H1 (cell line): ENCODE data around the gene TOR4A. TPM values are rescaled to one million over a fixed set of nuclear protein-coding genes. Genes with fewer than 3 reads are reported as not detected.

Source experiments
- CTCF ChIA-PET: fragments of 300-600 bp; sonication (Branson Sonifier 250); formaldehyde crosslinking; loops from one replicate; lab custom pipeline; 2021; ENCODE audit not compliant: partially characterized antibody; lab: Charles Lee
- POLR2A ChIA-PET: fragments of 300-600 bp; sonication (Branson Sonifier 250); formaldehyde crosslinking; loops from one replicate; lab custom pipeline; 2021; ENCODE audit warnings: inconsistent platforms; ENCODE audit not compliant: partially characterized antibody; lab: Charles Lee
- DNase-seq, 2 experiments: peaks; one replicate each; pipeline versions ENCODE4 v3.0.0 to v3.0.0-alpha.2; 2010 to 2022; ENCODE audit warnings: low spot score in 2 of 2, low read depth in 1 of 2, mixed read lengths in 1 of 2
- FAIRE-seq: peaks from 2 replicates; lab custom pipeline; 2011; peaks lifted over from hg19 to GRCh38; lab: Jason Lieb, UNC
- H2AFZ ChIP-seq: 2 replicates; pipeline ENCODE4 v1.8.1; 2012; ENCODE audit warnings: low read length, inconsistent platforms
- H2AK5ac ChIP-seq: 2 replicates; pipeline ENCODE4 v1.6.1; 2013; ENCODE audit warnings: low read depth, low read length
- H2BK120ac ChIP-seq: replicated peaks from 2 replicates; pipeline ENCODE3; 2013; ENCODE audit warnings: low read depth, low read length, inconsistent platforms
- H2BK12ac ChIP-seq: 2 replicates; pipeline ENCODE4 v1.6.1; 2013; ENCODE audit warnings: low read depth, low read length
- H2BK15ac ChIP-seq: 2 replicates; pipeline ENCODE4 v1.6.1; 2013; ENCODE audit warnings: low read length
- H2BK20ac ChIP-seq: 2 replicates; pipeline ENCODE4 v1.6.1; 2013; ENCODE audit warnings: low read length
- H2BK5ac ChIP-seq: 2 replicates; pipeline ENCODE4 v1.6.1; 2013; ENCODE audit warnings: low read depth, low read length
- H3K14ac ChIP-seq: 2 replicates; pipeline ENCODE4 v1.6.1; 2013; ENCODE audit warnings: inconsistent platforms; ENCODE audit not compliant: insufficient read length
- H3K18ac ChIP-seq: 2 replicates; pipeline ENCODE4 v1.6.1; 2013; ENCODE audit warnings: low read length; ENCODE audit errors: extremely low read depth
- H3K23ac ChIP-seq: 2 replicates; pipeline ENCODE4 v1.6.1; 2013; ENCODE audit warnings: inconsistent platforms; ENCODE audit not compliant: insufficient read length
- H3K23me2 ChIP-seq: 2 replicates; pipeline ENCODE4 v1.6.1; 2013; ENCODE audit warnings: low read depth, low read length
- H3K27ac ChIP-seq: 2 replicates; pipeline ENCODE4 v1.6.1; 2011; ENCODE audit warnings: low read depth, low read length, inconsistent platforms
- H3K27me3 ChIP-seq, 4 experiments: replicated peaks in 1 of 4; 1 replicate in 1 of 4; 2 replicates in 3 of 4; pipeline versions ENCODE4 v1.6.1 to v1.8.1; 2011 to 2013; ENCODE audit warnings: low read length in 3 of 4, mild to moderate bottlenecking in 3 of 4, inconsistent platforms in 2 of 4, mixed read lengths in 2 of 4, moderate library complexity in 1 of 4; ENCODE audit not compliant: control insufficient read depth in 3 of 4, insufficient read depth in 3 of 4; ENCODE audit errors: extremely low read depth in 1 of 4
- H3K36me3 ChIP-seq, 4 experiments: 2 replicates each; pipeline versions ENCODE4 v1.6.1 to v1.8.1; 2011 to 2013; ENCODE audit warnings: mild to moderate bottlenecking in 4 of 4, low read length in 3 of 4, moderate library complexity in 2 of 4, control low read depth in 1 of 4, inconsistent platforms in 1 of 4; ENCODE audit not compliant: insufficient read depth in 4 of 4, control insufficient read depth in 2 of 4
- H3K4ac ChIP-seq: replicated peaks from 2 replicates; pipeline ENCODE3; 2013; ENCODE audit warnings: low read length, low read depth, mixed read lengths, inconsistent platforms; ENCODE audit not compliant: insufficient read length
- H3K4me1 ChIP-seq, 4 experiments: replicated peaks in 1 of 4; 1 replicate in 1 of 4; 2 replicates in 3 of 4; pipeline versions ENCODE4 v1.6.1 to v1.8.1; 2011 to 2013; ENCODE audit warnings: low read length in 3 of 4, inconsistent platforms in 2 of 4, mixed read lengths in 1 of 4; ENCODE audit not compliant: insufficient read depth in 4 of 4, control insufficient read depth in 3 of 4
- H3K4me2 ChIP-seq, 2 experiments: 2 replicates each; pipeline versions ENCODE4 v1.6.1 to v1.8.1; 2011 to 2013; ENCODE audit warnings: low read depth in 2 of 2, low read length in 2 of 2, control low read depth in 1 of 2, inconsistent platforms in 1 of 2, mild to moderate bottlenecking in 1 of 2; ENCODE audit not compliant: insufficient read depth in 1 of 2
- H3K4me3 ChIP-seq, 4 experiments: fragments of 200-600, 300-600 bp in 1 of 4; sonication (generic), shearing (Covaris generic), sonication (Bioruptor Twin) in 1 of 4; 2 replicates each; pipeline versions ENCODE4 v1.5.1 to v1.8.1; 2011 to 2016; ENCODE audit warnings: low read length in 4 of 4, low read depth in 3 of 4, control low read depth in 2 of 4, inconsistent platforms in 2 of 4, mild to moderate bottlenecking in 2 of 4, mixed read lengths in 1 of 4, moderate library complexity in 1 of 4; ENCODE audit not compliant: insufficient read depth in 2 of 4; ENCODE audit errors: extremely low read depth in 1 of 4
- H3K56ac ChIP-seq: replicated peaks from 2 replicates; pipeline ENCODE3; 2013; ENCODE audit warnings: low read depth, mild to moderate bottlenecking, mixed read lengths, low read length, inconsistent platforms; ENCODE audit not compliant: insufficient read length
- H3K79me1 ChIP-seq: 2 replicates; pipeline ENCODE4 v1.6.1; 2013; ENCODE audit warnings: low read depth, low read length, control low read depth
- H3K79me2 ChIP-seq, 2 experiments: 2 replicates each; pipeline versions ENCODE4 v1.6.1 to v1.8.1; 2012 to 2013; ENCODE audit warnings: low read length in 2 of 2, mild to moderate bottlenecking in 2 of 2, inconsistent platforms in 1 of 2; ENCODE audit not compliant: insufficient read depth in 2 of 2, control insufficient read depth in 1 of 2
- H3K9ac ChIP-seq, 4 experiments: replicated peaks in 1 of 4; 1 replicate in 1 of 4; 2 replicates in 3 of 4; pipeline versions ENCODE4 v1.6.1 to v1.8.1; 2011 to 2013; ENCODE audit warnings: low read depth in 3 of 4, low read length in 3 of 4, control low read depth in 2 of 4, mild to moderate bottlenecking in 2 of 4, moderate library complexity in 2 of 4, inconsistent platforms in 1 of 4; ENCODE audit errors: extremely low read depth in 1 of 4
- H3K9me3 ChIP-seq, 2 experiments: 2 replicates each; pipeline versions ENCODE4 v1.6.1 to v1.8.1; 2012 to 2013; ENCODE audit warnings: mild to moderate bottlenecking in 2 of 2, moderate library complexity in 2 of 2, control low read depth in 1 of 2, inconsistent platforms in 1 of 2, low read depth in 1 of 2, low read length in 1 of 2, mixed read lengths in 1 of 2; ENCODE audit not compliant: insufficient read depth in 2 of 2
- H4K20me1 ChIP-seq, 2 experiments: replicated peaks in 1 of 2; 2 replicates each; pipeline versions ENCODE3 to v1.8.1; 2011 to 2013; ENCODE audit warnings: inconsistent platforms in 2 of 2, low read length in 2 of 2, mild to moderate bottlenecking in 1 of 2; ENCODE audit not compliant: insufficient read depth in 2 of 2, control insufficient read depth in 1 of 2
- H4K5ac ChIP-seq: 2 replicates; pipeline ENCODE4 v1.6.1; 2013; ENCODE audit warnings: low read length, low read depth, mixed read lengths, inconsistent platforms; ENCODE audit not compliant: insufficient read length
- H4K8ac ChIP-seq: 2 replicates; pipeline ENCODE4 v1.8.0; 2013; ENCODE audit warnings: mild to moderate bottlenecking, moderate library complexity, low read length, inconsistent platforms; ENCODE audit not compliant: insufficient read depth; ENCODE audit errors: extremely low read depth
- H4K91ac ChIP-seq: replicated peaks from 2 replicates; pipeline ENCODE3; 2013; ENCODE audit warnings: low read length, mixed read lengths, inconsistent platforms; ENCODE audit not compliant: insufficient read length
- CBX5 ChIP-seq: fragments of 300-800, 300-1000 bp; sonication (generic); IDR thresholded peaks from 2 replicates; pipeline ENCODE4 v1.7.1; 2016; ENCODE audit warnings: antibody characterized with exemption, low read length, low read depth
- E2F6 ChIP-seq: IDR thresholded peaks from 2 replicates; pipeline ENCODE4 v1.6.1; 2012; ENCODE audit warnings: inconsistent platforms
- NANOG ChIP-seq: IDR thresholded peaks from 2 replicates; pipeline ENCODE4 v1.6.1; 2011; ENCODE audit warnings: low read length, low read depth, mild to moderate bottlenecking, inconsistent platforms; ENCODE audit not compliant: insufficient read depth, poor library complexity, severe bottlenecking
- WGBS, 2 experiments: shearing (Covaris generic) in 1 of 2; methylation state at CpG; one replicate each; pipeline versions ENCODE4 v1.1.6 to v1.1.7; 2013 to 2015; ENCODE audit warnings: low lambda C conversion rate in 2 of 2, mixed read lengths in 2 of 2, inconsistent platforms in 1 of 2, low coverage in 1 of 2, missing lambda C conversion rate in 1 of 2; ENCODE audit not compliant: insufficient replicate concordance in 2 of 2, insufficient coverage in 1 of 2, insufficient read length in 1 of 2; ENCODE audit errors: extremely low coverage in 1 of 2, missing lambda C conversion rate in 1 of 2; 5-methylcytosine and 5-hydroxymethylcytosine counted together
- polyA plus RNA-seq, 7 experiments: library from polyadenylated mRNA; depleted of rRNA in 3 of 7; stranded (reverse) in 5 of 7; unstranded in 2 of 7; fragments of >200 nt in 5 of 7; fragments of 200-250 nt in 2 of 7; gene quantifications; 1 replicate in 5 of 7; 2 replicates in 1 of 7; 4 replicates in 1 of 7; pipeline versions ENCODE4 v1.2.1 to v1.2.3, GENCODE V29; 2011 to 2013; ENCODE audit warnings: missing spikeins in 2 of 7, mixed read lengths in 2 of 7
- total RNA-seq: library from RNA; stranded (reverse); fragmentation: NEBNext Ultra II Directional; extraction: Animal tissue kit (Norgen Biotek cat#: 25700); gene quantifications from 2 replicates; pipeline ENCODE4 v1.2.1, GENCODE V29; 2021

Gene TOR4A
- total and polyA plus RNA-seq, 2 of the 8 experiments (the other 6 are each of a cell fraction or from before 2014, with no cell fraction given), result 8.4 to 9.3 TPM

DNA sequence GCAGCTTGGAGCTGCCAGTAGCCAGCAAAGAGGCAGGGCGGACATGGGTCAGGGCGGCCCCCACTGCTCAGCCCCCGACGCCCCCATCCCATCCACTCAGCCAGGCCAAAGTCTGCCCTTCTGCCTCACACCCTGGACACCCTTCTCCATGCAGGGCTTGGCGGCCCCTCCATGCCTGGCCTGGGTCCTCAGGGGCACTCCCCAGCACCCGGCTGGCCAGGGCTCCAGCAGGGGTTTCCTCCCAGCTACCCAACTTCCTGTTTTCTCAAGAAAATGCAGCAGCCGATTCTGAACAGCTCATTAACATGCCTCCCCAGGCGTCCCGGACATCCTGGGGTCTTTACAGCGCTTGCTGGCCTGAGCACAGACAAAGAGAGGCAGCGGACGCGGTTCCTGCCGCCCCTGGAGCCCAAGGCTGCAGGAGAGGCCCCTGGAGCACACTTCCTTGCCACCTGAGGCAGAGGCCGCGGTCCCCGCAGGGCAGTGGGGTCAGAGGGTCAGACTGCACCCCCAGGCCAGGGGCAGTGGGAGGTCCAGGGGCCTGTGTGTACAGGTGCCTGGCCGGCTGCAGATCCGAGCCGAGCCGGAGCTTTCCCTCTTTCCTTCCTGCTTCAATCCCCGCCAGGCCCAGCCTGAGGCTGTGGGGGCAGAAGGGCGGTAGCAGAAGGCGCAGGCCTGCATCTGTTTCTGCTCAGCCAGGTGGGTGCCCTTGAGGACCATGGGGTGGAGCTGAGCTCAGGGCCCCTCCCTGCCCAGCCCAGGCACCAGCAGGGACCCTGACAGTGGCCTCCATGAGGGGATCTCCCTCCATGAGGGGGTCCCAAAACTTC, 43.2 kb downstream of the TOR4A start:
- peak; percentile 9 for TF ChIP-seq NANOG
- TF ChIP-seq E2F6, result no peak
- TF ChIP-seq CBX5, result no peak
- TF ChIP-seq, all 59 proteins: peak for 1
- peak overlapping the region; percentile 27; the same call in 1 of the 2 replicates for H2BK5ac ChIP-seq
- no peak overlapping the region for H2AFZ ChIP-seq
- H3K9ac ChIP-seq, result no peak overlapping the region
- DNase-seq, result peak in 1 of 2 experiments; percentile 64
- H2AK5ac ChIP-seq, result no peak overlapping the region; the same call in 1 of the 2 replicates
- no peaks in the 10 kb centered on the region for H3K79me2 ChIP-seq
- H2BK12ac ChIP-seq, result peak overlapping the region; percentile 75; the same call in 1 of the 2 replicates
- no peaks in the 10 kb centered on the region; the same call in 1 of the 2 replicates for H3K23me2 ChIP-seq
- peak overlapping the region; percentile 93 for H4K91ac ChIP-seq
- H3K36me3 ChIP-seq, result no peaks in the 10 kb centered on the region
- FAIRE-seq, result no peak
- no peak overlapping the region for H3K4me3 ChIP-seq
- H3K4ac ChIP-seq, result peak overlapping the region; percentile 78
- WGBS, 2 experiments, result 59% methylated on average over 19 of the region's 24 CpGs; no CpG with 5 or more reads in 1 of the 2 experiments
- H3K4me2 ChIP-seq, result no peak overlapping the region
- peak overlapping the region; percentile 78 for H3K18ac ChIP-seq
- H3K4me1 ChIP-seq, result peaks cover 0 to 20% (median 7%) of the 10 kb centered on the region in 4 experiments; a peak in 4 of 7 replicates
- no peaks in the 10 kb centered on the region for H4K20me1 ChIP-seq
- no peak overlapping the region for H4K5ac ChIP-seq
- H3K23ac ChIP-seq, result no peak overlapping the region
- H2BK120ac ChIP-seq, result peak overlapping the region; percentile 38
- CTCF ChIA-PET, result interaction anchor here (0.7 to 3.6 kb wide), 6 partner anchors 18 to 1063 kb away, joined by 3 to 18 read pairs (median 4); partner anchors contain the start of gene NRARP
- H3K9me3 ChIP-seq, result no peaks in the 10 kb centered on the region
- H2BK15ac ChIP-seq, result no peak overlapping the region; the same call in 1 of the 2 replicates
- H3K27ac ChIP-seq, result no peak overlapping the region
- no peak overlapping the region for H3K14ac ChIP-seq
- H2BK20ac ChIP-seq, result peak overlapping the region; percentile 72; the same call in 1 of the 2 replicates
- peaks cover 0 to 4% (median 0%) of the 10 kb centered on the region in 4 experiments; a peak in 2 of 7 replicates for H3K27me3 ChIP-seq
- H3K79me1 ChIP-seq, result no peaks in the 10 kb centered on the region
- POLR2A ChIA-PET, result interaction anchor here (1.0 to 11.9 kb wide), 3 partner anchors 13 to 80 kb away, joined by 3 to 129 read pairs (median 3); partner anchors contain the start of genes NRARP and TUBB4B
- no peak overlapping the region for H3K56ac ChIP-seq
- peak overlapping the region; percentile 92 for H4K8ac ChIP-seq
